Breast epithelium (tissue), 4 donors: ENCODE measurements around the gene GRWD1. TPM values are rescaled to one million over a fixed set of nuclear protein-coding genes. Genes with fewer than 3 reads are reported as not detected.
"Not testable (repeated sequence)": the region's sequence is repeated elsewhere in the genome, so short reads cannot be mapped to it uniquely, and the experiment has no call there.

Source experiments
- DNase-seq, 2 donors: peaks; one replicate each; pipeline ENCODE4 v3.0.0-alpha.2; 2019; ENCODE audit warnings: low spot score in 2 of 2
- H3K27ac ChIP-seq, 2 donors: fragments of 200-600 bp; sonication (generic) in 1 of 2; one replicate each; pipeline ENCODE4 v1.5.1; 2016 to 2019; ENCODE audit warnings: mild to moderate bottlenecking in 1 of 2
- H3K27me3 ChIP-seq, 2 donors: fragments of 200-600 bp; sonication (generic) in 1 of 2; one replicate each; pipeline versions ENCODE4 v1.5.1 to v1.6.0; 2017 to 2019; ENCODE audit warnings: control low read depth in 1 of 2, mild to moderate bottlenecking in 1 of 2
- H3K36me3 ChIP-seq: fragments of 200-600 bp; one replicate; pipeline ENCODE4 v1.5.1; 2019
- H3K4me1 ChIP-seq, 2 donors: fragments of 200-600 bp; sonication (generic); one replicate each; pipeline ENCODE4 v1.5.1; 2016 to 2019; ENCODE audit warnings: control low read depth in 1 of 2
- H3K4me3 ChIP-seq, 3 donors: fragments of 200-600 bp; sonication (generic); 1 replicate in 2 of 3; 2 replicates in 1 of 3; pipeline ENCODE4 v1.5.1; 2016 to 2019; ENCODE audit warnings: mild to moderate bottlenecking in 3 of 3, moderate library complexity in 2 of 3
- H3K9me3 ChIP-seq, 2 donors: fragments of 200-600 bp; sonication (generic) in 1 of 2; one replicate each; pipeline ENCODE4 v1.5.1; 2016 to 2019; ENCODE audit warnings: control low read depth in 1 of 2
- CTCF ChIP-seq, 3 donors: fragments of 450-650 bp; IDR thresholded peaks; one replicate each; pipeline ENCODE4 v1.5.1; 2016 to 2017; ENCODE audit warnings: antibody characterized with exemption in 3 of 3, mild to moderate bottlenecking in 3 of 3, moderate library complexity in 3 of 3
- POLR2A ChIP-seq: fragments of 450-650 bp; IDR thresholded peaks from one replicate; pipeline ENCODE4 v1.6.1; 2016; ENCODE audit warnings: antibody characterized with exemption, mild to moderate bottlenecking, moderate library complexity
- POLR2AphosphoS5 ChIP-seq, 3 donors: sonication (generic); formaldehyde crosslinking; IDR thresholded peaks; one replicate each; pipeline ENCODE4 v1.6.1; 2017; ENCODE audit warnings: antibody characterized with exemption in 3 of 3
- intact Hi-C: fragments of 100-400 bp; cut with DNase I; formaldehyde crosslinking; loops from one replicate; pipeline ENCODE4 v1.15.1; 2023; ENCODE audit warnings: low total_unique reads
- total RNA-seq, 3 donors: library from RNA; depleted of rRNA; stranded (reverse); fragments of >200 nt; gene quantifications; one replicate each; pipeline ENCODE4 v1.1.0, GENCODE V29; 2016

GRWD1 gene
- total RNA-seq, 3 donors from 2014 or later, result 25.0 to 35.4 (median 30.1) TPM

- H3K9me3 ChIP-seq, result no peaks in the 10 kb centered on the region
- intact Hi-C loops, result no loop called here
- no peak for TF ChIP-seq CTCF (IDR thresholded peaks at IDR 0.05)
- no peak for TF ChIP-seq POLR2AphosphoS5 (IDR thresholded peaks at IDR 0.05)
- TF ChIP-seq POLR2A, result no peak
- DNase-seq, result no peak
- peaks cover 3 to 5% of the 10 kb centered on the region in 2 donors for H3K4me1 ChIP-seq
- H3K27ac ChIP-seq, result no peak overlapping the region
- no peaks in the 10 kb centered on the region for H3K27me3 ChIP-seq
- no peak overlapping the region for H3K4me3 ChIP-seq
- H3K36me3 ChIP-seq, result no peaks in the 10 kb centered on the region
These were observed 38.6 kb downstream of the GRWD1 start for GRCh38 chr19:48484247-48484893.

- TF ChIP-seq CTCF (IDR thresholded peaks at IDR 0.05), result no peak
- no peak for TF ChIP-seq POLR2AphosphoS5 (IDR thresholded peaks at IDR 0.05)
- no peak for TF ChIP-seq POLR2A
- H3K4me3 ChIP-seq, result no peak overlapping the region
- intact Hi-C loops, result no loop called here
- peaks cover 3 to 5% of the 10 kb centered on the region in 2 donors for H3K4me1 ChIP-seq
- no peak overlapping the region for H3K27ac ChIP-seq
- no peak for DNase-seq
- H3K27me3 ChIP-seq, result no peaks in the 10 kb centered on the region
- H3K9me3 ChIP-seq, result no peaks in the 10 kb centered on the region
- H3K36me3 ChIP-seq, result no peaks in the 10 kb centered on the region
These were observed 39.3 kb downstream of the GRWD1 start for GRCh38 chr19:48484931-48485612.

GRCh38 chr19:48486706-48487105, 40.9 kb downstream of the GRWD1 start:
- H3K27me3 ChIP-seq, H3K36me3 ChIP-seq, DNase-seq, H3K4me1 ChIP-seq, H3K4me3 ChIP-seq, intact Hi-C loops, H3K9me3 ChIP-seq: not testable (repeated sequence)
- peak overlapping the region; percentile 90 to 95 for H3K27ac ChIP-seq

- no peak for DNase-seq
- Histone ChIP-seq H3K4me1 (peaks cover 3 to 5% of the 10 kb centered on the region in 2 donors), H3K4me3 (peak overlapping the region in 1 of 3 donors; percentile 20), H3K27ac (peak overlapping the region; percentile 90 to 95), H3K9me3 (no peaks in the 10 kb centered on the region), H3K27me3 (no peaks in the 10 kb centered on the region), H3K36me3 (no peaks in the 10 kb centered on the region)
- intact Hi-C loops, result no loop called here
- TF ChIP-seq CTCF (IDR thresholded peaks at IDR 0.05) (no peak), POLR2AphosphoS5 (IDR thresholded peaks at IDR 0.05) (no peak), POLR2A (no peak)
These were observed 41.8 kb downstream of the GRWD1 start for GRCh38 chr19:48487544-48487943.

- H3K27me3 ChIP-seq, result no peaks in the 10 kb centered on the region
- TF ChIP-seq POLR2AphosphoS5 (IDR thresholded peaks at IDR 0.05) (peak; percentile 18 to 82 (median 36)), CTCF (IDR thresholded peaks at IDR 0.05) (no peak), POLR2A (no peak)
- H3K4me3 ChIP-seq, result no peak overlapping the region
- intact Hi-C loops, result no loop called here
- peak overlapping the region; percentile 90 to 95 for H3K27ac ChIP-seq
- no peaks in the 10 kb centered on the region for H3K9me3 ChIP-seq
- no peaks in the 10 kb centered on the region for H3K36me3 ChIP-seq
- peak; percentile 94 to 95 for DNase-seq
- peaks cover 3 to 5% of the 10 kb centered on the region in 2 donors for H3K4me1 ChIP-seq
These were observed 42.2 kb downstream of the GRWD1 start for GRCh38 chr19:48487948-48488347.

- DNase-seq, H3K36me3 ChIP-seq, H3K9me3 ChIP-seq, H3K4me3 ChIP-seq, intact Hi-C loops, H3K4me1 ChIP-seq, H3K27me3 ChIP-seq: not testable (repeated sequence)
- H3K27ac ChIP-seq, result peak overlapping the region; percentile 90 to 95
These were observed 42.7 kb downstream of the GRWD1 start for GRCh38 chr19:48488478-48488877.
